Endothelial cell of umbilical vein (primary cell): ENCODE data around the gene CD84. TPM values are rescaled to one million over a fixed set of nuclear protein-coding genes. Genes with fewer than 3 reads are reported as not detected.
"Not testable (repeated sequence)": the region's sequence is repeated elsewhere in the genome, so short reads cannot be mapped to it uniquely, and the experiment has no call there.

ENCODE experiments used
- BruUV-seq: library from RNA; stranded (reverse); fragments of 400-500 nt; replicated peaks from 2 replicates; lab custom pipeline; 2021; lab: Mats Ljungman, UMichigan
- CTCF ChIA-PET: fragments of 300-600, 350-600 bp; sonication (Branson Sonifier 250); formaldehyde crosslinking; loops from one replicate; lab custom pipeline; 2021; ENCODE audit warnings: antibody characterized with exemption, inconsistent platforms; lab: Charles Lee
- POLR2A ChIA-PET: fragments of 300-600, 350-600 bp; sonication (Branson Sonifier 250); formaldehyde crosslinking; loops from one replicate; lab custom pipeline; 2021; ENCODE audit warnings: antibody characterized with exemption, inconsistent platforms; lab: Charles Lee
- DNase-seq: peaks from one replicate; pipeline ENCODE4 v3.0.0-alpha.2; 2011; ENCODE audit warnings: low read depth, low spot score
- FAIRE-seq: peaks from 2 replicates; lab custom pipeline; 2011; peaks lifted over from hg19 to GRCh38; lab: Jason Lieb, UNC
- H2AFZ ChIP-seq: 2 replicates; pipeline ENCODE4 v1.6.0; 2012; ENCODE audit warnings: low read depth, low read length, control low read depth, inconsistent platforms
- H3K27ac ChIP-seq: 2 replicates; pipeline ENCODE4 v1.5.1; 2011; ENCODE audit warnings: low read depth, mild to moderate bottlenecking, control low read depth, low read length, moderate library complexity; ENCODE audit not compliant: insufficient read depth
- H3K27me3 ChIP-seq, 2 experiments: 2 replicates each; pipeline versions ENCODE4 v1.6.0 to v1.6.1; 2011; ENCODE audit warnings: low read length in 2 of 2, mixed read lengths in 1 of 2; ENCODE audit not compliant: control insufficient read depth in 2 of 2, insufficient read depth in 2 of 2
- H3K36me3 ChIP-seq, 2 experiments: 2 replicates in 1 of 2; 3 replicates in 1 of 2; pipeline ENCODE4 v1.5.1; 2011; ENCODE audit warnings: low read length in 2 of 2, mild to moderate bottlenecking in 1 of 2, moderate library complexity in 1 of 2; ENCODE audit not compliant: control insufficient read depth in 2 of 2, insufficient read depth in 2 of 2; ENCODE audit errors: extremely low read depth in 1 of 2
- H3K4me1 ChIP-seq: 3 replicates; pipeline ENCODE4 v1.5.1; 2011; ENCODE audit warnings: mild to moderate bottlenecking, low read length; ENCODE audit not compliant: control insufficient read depth, insufficient read depth; ENCODE audit errors: extremely low read depth
- H3K4me2 ChIP-seq: 2 replicates; pipeline ENCODE4 v1.6.1; 2011; ENCODE audit warnings: low read length, control low read depth, mixed read lengths; ENCODE audit not compliant: insufficient read depth
- H3K4me3 ChIP-seq, 3 experiments: fragments of 200-600 bp in 1 of 3; sonication (generic), shearing (Covaris generic) in 1 of 3; replicated peaks in 1 of 3; 2 replicates each; pipeline ENCODE4 v1.5.1; 2011 to 2016; ENCODE audit warnings: control low read depth in 3 of 3, low read length in 3 of 3, mild to moderate bottlenecking in 2 of 3, inconsistent platforms in 1 of 3, low read depth in 1 of 3, moderate library complexity in 1 of 3; ENCODE audit not compliant: insufficient read depth in 1 of 3
- H3K79me2 ChIP-seq: 2 replicates; pipeline ENCODE4 v1.6.0; 2012; ENCODE audit warnings: low read length, inconsistent platforms; ENCODE audit not compliant: control insufficient read depth, insufficient read depth
- H3K9ac ChIP-seq: replicated peaks from 2 replicates; pipeline ENCODE3; 2011; ENCODE audit warnings: low read length, control low read depth; ENCODE audit not compliant: insufficient read depth; ENCODE audit errors: extremely low read depth
- H3K9me1 ChIP-seq: replicated peaks from 3 replicates; pipeline ENCODE4 v1.6.0; 2011; ENCODE audit warnings: mild to moderate bottlenecking, low read length; ENCODE audit not compliant: control insufficient read depth, insufficient read depth; ENCODE audit errors: extremely low read depth
- H3K9me3 ChIP-seq: replicated peaks from 2 replicates; pipeline ENCODE4 v1.5.1; 2012; ENCODE audit warnings: low read length, inconsistent platforms; ENCODE audit not compliant: control insufficient read depth, insufficient read depth
- H4K20me1 ChIP-seq: replicated peaks from 2 replicates; pipeline ENCODE3; 2011; ENCODE audit warnings: mild to moderate bottlenecking, low read length; ENCODE audit not compliant: control insufficient read depth, insufficient read depth; ENCODE audit errors: extremely low read depth
- CTCF ChIP-seq, 2 donors: IDR thresholded peaks; 1 replicate in 1 of 2; 2 replicates in 1 of 2; pipeline ENCODE4 v1.5.1; 2011; ENCODE audit warnings: low read length in 2 of 2, mild to moderate bottlenecking in 2 of 2, moderate library complexity in 2 of 2, control low read depth in 1 of 2, inconsistent platforms in 1 of 2, low read depth in 1 of 2; ENCODE audit not compliant: insufficient read depth in 1 of 2; ENCODE audit errors: extremely low read depth in 1 of 2
- EZH2 ChIP-seq: IDR thresholded peaks from 2 replicates; pipeline ENCODE4 v1.6.1; 2012; ENCODE audit warnings: borderline replicate concordance, low read depth, mild to moderate bottlenecking, moderate library complexity, low read length, inconsistent platforms; ENCODE audit not compliant: severe bottlenecking
- FOS ChIP-seq: IDR thresholded peaks from 2 replicates; pipeline ENCODE4 v1.6.1; 2011; ENCODE audit warnings: mild to moderate bottlenecking, low read length, moderate library complexity, borderline replicate concordance; ENCODE audit not compliant: insufficient read depth
- GATA2 ChIP-seq: IDR thresholded peaks from 2 replicates; pipeline ENCODE4 v1.7.0; 2011; ENCODE audit warnings: low read depth, mild to moderate bottlenecking, moderate library complexity, mixed read lengths, low read length; ENCODE audit not compliant: insufficient read length, insufficient read depth
- JUN ChIP-seq: IDR thresholded peaks from 2 replicates; pipeline ENCODE4 v1.6.1; 2011; ENCODE audit warnings: borderline replicate concordance, low read depth; ENCODE audit not compliant: insufficient read length, insufficient read depth
- MAX ChIP-seq: IDR thresholded peaks from 2 replicates; pipeline ENCODE4 v1.6.1; 2011; ENCODE audit not compliant: insufficient read depth, insufficient read length
- MYC ChIP-seq: IDR thresholded peaks from one replicate; pipeline ENCODE4 v1.6.1; 2011; ENCODE audit warnings: mild to moderate bottlenecking, low read depth, low read length
- POLR2A ChIP-seq: IDR thresholded peaks from 2 replicates; pipeline ENCODE4 v1.6.1; 2012; ENCODE audit warnings: low read depth, mild to moderate bottlenecking, control low read depth, low read length
- POLR2AphosphoS5 ChIP-seq: IDR thresholded peaks from 2 replicates; pipeline ENCODE4 v1.6.1; 2012; ENCODE audit warnings: low read depth, mild to moderate bottlenecking, control low read depth, low read length, moderate library complexity; ENCODE audit not compliant: insufficient read depth
- dilution Hi-C: fragments of 300-500 bp; cut with MboI; formaldehyde crosslinking; loops from one replicate; pipeline ENCODE4 v1.15.0; 2019; ENCODE audit warnings: low sequenced_read_pairs; ENCODE audit not compliant: extremely low pct_ligation_motif_present
- intact Hi-C: fragments of 100-400 bp; cut with micrococcal nuclease; formaldehyde crosslinking; loops from one replicate; pipeline ENCODE4 v1.10.0; 2022
- polyA plus RNA-seq, 4 experiments: library from polyadenylated mRNA; depleted of rRNA in 3 of 4; stranded (reverse) in 3 of 4; unstranded in 1 of 4; fragments of >200 nt; gene quantifications; 2 replicates each; pipeline versions ENCODE4 v1.2.1 to v1.2.3, GENCODE V29; 2011 to 2012; ENCODE audit warnings: missing spikeins in 1 of 4
- total RNA-seq: library from RNA; stranded (reverse); gene quantifications from 2 replicates; pipeline ENCODE4 v1.2.3, GENCODE V29; 2021

The CD84 gene
- total and polyA plus RNA-seq, 2 donors (not counting 3 experiments of a cell fraction or from before 2014, with no cell fraction given): not detected

GRCh38 chr1:160560045-160560705 is 19.1 kb downstream of the CD84 start:
- Histone ChIP-seq H3K9me3 (no peaks in the 10 kb centered on the region), H3K4me1 (no peaks in the 10 kb centered on the region), H4K20me1 (no peaks in the 10 kb centered on the region), H3K36me3 (no peaks in the 10 kb centered on the region), H3K9ac (no peak overlapping the region), H3K27me3 (no peaks in the 10 kb centered on the region), H2AFZ (no peak overlapping the region), H3K4me3 (no peak overlapping the region), H3K4me2 (no peak overlapping the region), H3K27ac (no peak overlapping the region), H3K79me2 (no peaks in the 10 kb centered on the region), H3K9me1 (no peaks in the 10 kb centered on the region)
- POLR2A ChIA-PET: no interaction called here
- intact Hi-C loops: no loop called here
- no TSS peak for BruUV-seq
- no peak for TF ChIP-seq CTCF (IDR thresholded peaks at IDR 0.05; ENCODE audit: extremely low read depth in 1 of 2, insufficient read depth in 1 of 2, low read depth in 1 of 2, low read length in 2 of 2)
- TF ChIP-seq POLR2A: no peak
- no peak for TF ChIP-seq MYC
- TF ChIP-seq POLR2AphosphoS5: no peak
- no peak for TF ChIP-seq JUN
- no peak for TF ChIP-seq FOS
- TF ChIP-seq MAX: no peak
- TF ChIP-seq EZH2: no peak
- no peak for TF ChIP-seq GATA2
- CTCF ChIA-PET: no interaction called here
- DNase-seq: no peak
- dilution Hi-C loops: no loop called here
- FAIRE-seq: no peak

- CTCF ChIA-PET, BruUV-seq: not testable (repeated sequence)
Measured at GRCh38 chr1:160559437-160559836, 19.9 kb downstream of the CD84 start.

More at GRCh38 chr1:160559437-160559836, 19.9 kb downstream of the CD84 start:
- H3K9me1 ChIP-seq, H3K4me1 ChIP-seq, H3K36me3 ChIP-seq, H4K20me1 ChIP-seq, H3K4me2 ChIP-seq, H3K4me3 ChIP-seq, dilution Hi-C loops, H3K9ac ChIP-seq, POLR2A ChIA-PET, H3K79me2 ChIP-seq, H3K27me3 ChIP-seq, H3K9me3 ChIP-seq, FAIRE-seq, H2AFZ ChIP-seq, DNase-seq, intact Hi-C loops, H3K27ac ChIP-seq: not testable (repeated sequence)
